ENCODE data around the gene ATP9A.

The ATP9A gene

GRCh38 chr20:51634877-51635276 lies 133.3 kb downstream of the ATP9A start:
- no peak for TF ChIP-seq CTCF (IDR thresholded peaks at IDR 0.05; ENCODE audit: extremely low read depth, missing control alignments)
- no peak for DNase-seq (ENCODE audit: low spot score)

GRCh38 chr20:51634257-51634656 lies 133.9 kb downstream of the ATP9A start:
- no peak for DNase-seq (ENCODE audit: low spot score)
- no peak for TF ChIP-seq CTCF (IDR thresholded peaks at IDR 0.05; ENCODE audit: extremely low read depth, missing control alignments)

- no peak for DNase-seq (ENCODE audit: low spot score)
- no peak for TF ChIP-seq CTCF (IDR thresholded peaks at IDR 0.05; ENCODE audit: extremely low read depth, missing control alignments)
Observed at GRCh38 chr20:51633430-51633829, 134.8 kb downstream of the ATP9A start.

GRCh38 chr20:51631953-51632352 lies 136.2 kb downstream of the ATP9A start:
- TF ChIP-seq CTCF (IDR thresholded peaks at IDR 0.05; ENCODE audit: extremely low read depth, missing control alignments), result no peak
- no peak for DNase-seq (ENCODE audit: low spot score)

- DNase-seq (ENCODE audit: low spot score), result peak; percentile 40
- no peak for TF ChIP-seq CTCF (IDR thresholded peaks at IDR 0.05; ENCODE audit: extremely low read depth, missing control alignments)
Observed at GRCh38 chr20:51631011-51631950, 136.9 kb downstream of the ATP9A start.

- TF ChIP-seq CTCF (IDR thresholded peaks at IDR 0.05; ENCODE audit: extremely low read depth, missing control alignments), result no peak
- no peak for DNase-seq (ENCODE audit: low spot score)
Observed at GRCh38 chr20:51629399-51630058, 138.7 kb downstream of the ATP9A start.

Data from GM20000 (cell line).